ENCODE measurements around the gene C1orf56.

C1orf56 gene

GRCh38 chr1:151062741-151063371 is 15.3 kb downstream of the C1orf56 start:
- H3K4me2 ChIP-seq (ENCODE audit: low read length) = no peak overlapping the region
- peaks cover 5% of the 10 kb centered on the region for H3F3A ChIP-seq (ENCODE audit: control insufficient read depth, insufficient read depth)
- H4K20me1 ChIP-seq (ENCODE audit: control insufficient read depth, insufficient read depth, low read depth, low read length) = peaks cover 7% of the 10 kb centered on the region; the same call in 1 of the 2 replicates
- no peak overlapping the region for H3K4me3 ChIP-seq (ENCODE audit: low read length)
- H3K4me1 ChIP-seq (ENCODE audit: control insufficient read depth, low read length) = peaks cover 24% of the 10 kb centered on the region
- no peaks in the 10 kb centered on the region for H3K9me2 ChIP-seq (replicated peaks; ENCODE audit: control insufficient read depth, low read length)
- peaks cover 17% of the 10 kb centered on the region for H3K36me3 ChIP-seq (ENCODE audit: control insufficient read depth, low read length)
- H3K9me3 ChIP-seq (ENCODE audit: control insufficient read depth, insufficient read depth, low read length) = no peaks in the 10 kb centered on the region
- no peak for TF ChIP-seq CTCF (IDR thresholded peaks at IDR 0.05; ENCODE audit: low read depth, low read length, poor library complexity, severe bottlenecking)
- TF ChIP-seq EZH2phosphoT487 (IDR thresholded peaks at IDR 0.05; ENCODE audit: borderline replicate concordance, low read length) = no peak
- H3K27ac ChIP-seq (ENCODE audit: low read depth, low read length) = no peak overlapping the region
- H3K27me3 ChIP-seq (ENCODE audit: control insufficient read depth, low read length) = no peaks in the 10 kb centered on the region
- peaks cover 36% of the 10 kb centered on the region for H3K79me2 ChIP-seq (ENCODE audit: control insufficient read depth, low read length)

- Histone ChIP-seq H3K27me3 (ENCODE audit: control insufficient read depth, low read length) (no peaks in the 10 kb centered on the region), H3F3A (ENCODE audit: control insufficient read depth, insufficient read depth) (peaks cover 16% of the 10 kb centered on the region), H3K9me2 (replicated peaks; ENCODE audit: control insufficient read depth, low read length) (no peaks in the 10 kb centered on the region), H3K4me1 (ENCODE audit: control insufficient read depth, low read length) (peaks cover 23% of the 10 kb centered on the region), H3K36me3 (ENCODE audit: control insufficient read depth, low read length) (peaks cover 13% of the 10 kb centered on the region), H3K4me2 (ENCODE audit: low read length) (no peak overlapping the region), H4K20me1 (ENCODE audit: control insufficient read depth, insufficient read depth, low read depth, low read length) (no peaks in the 10 kb centered on the region), H3K9me3 (ENCODE audit: control insufficient read depth, insufficient read depth, low read length) (no peaks in the 10 kb centered on the region), H3K79me2 (ENCODE audit: control insufficient read depth, low read length) (peaks cover 23% of the 10 kb centered on the region), H3K4me3 (ENCODE audit: low read length) (no peak overlapping the region), H3K27ac (ENCODE audit: low read depth, low read length) (no peak overlapping the region)
- TF ChIP-seq CTCF (IDR thresholded peaks at IDR 0.05; ENCODE audit: low read depth, low read length, poor library complexity, severe bottlenecking) = no peak
- no peak for TF ChIP-seq EZH2phosphoT487 (IDR thresholded peaks at IDR 0.05; ENCODE audit: borderline replicate concordance, low read length)
Measured at GRCh38 chr1:151065089-151065645, 17.6 kb downstream of the C1orf56 start.

- Histone ChIP-seq H3K27me3 (ENCODE audit: control insufficient read depth, low read length) (no peaks in the 10 kb centered on the region), H3K4me2 (ENCODE audit: low read length) (no peak overlapping the region), H3K79me2 (ENCODE audit: control insufficient read depth, low read length) (peaks cover 20% of the 10 kb centered on the region), H3K4me1 (ENCODE audit: control insufficient read depth, low read length) (peaks cover 18% of the 10 kb centered on the region), H3K27ac (ENCODE audit: low read depth, low read length) (no peak overlapping the region), H3F3A (ENCODE audit: control insufficient read depth, insufficient read depth) (peaks cover 16% of the 10 kb centered on the region), H3K9me2 (replicated peaks; ENCODE audit: control insufficient read depth, low read length) (no peaks in the 10 kb centered on the region), H3K4me3 (ENCODE audit: low read length) (no peak overlapping the region), H3K9me3 (ENCODE audit: control insufficient read depth, insufficient read depth, low read length) (no peaks in the 10 kb centered on the region), H4K20me1 (ENCODE audit: control insufficient read depth, insufficient read depth, low read depth, low read length) (no peaks in the 10 kb centered on the region), H3K36me3 (ENCODE audit: control insufficient read depth, low read length) (peaks cover 20% of the 10 kb centered on the region)
- TF ChIP-seq EZH2phosphoT487 (IDR thresholded peaks at IDR 0.05; ENCODE audit: borderline replicate concordance, low read length) (no peak), CTCF (IDR thresholded peaks at IDR 0.05; ENCODE audit: low read depth, low read length, poor library complexity, severe bottlenecking) (no peak)
Measured at GRCh38 chr1:151067185-151067584, 19.6 kb downstream of the C1orf56 start.

Data from DOHH2 (cell line).